ENCODE measurements around the gene RANBP9. TPM values are rescaled to one million over a fixed set of nuclear protein-coding genes. Genes with fewer than 3 reads are reported as not detected.

RANBP9 gene
- total and polyA plus RNA-seq, 2 experiments from 2014 or later = 24.2 to 36.1 TPM

- H3K9me2 ChIP-seq (replicated peaks; ENCODE audit: insufficient read depth) = no peaks in the 10 kb centered on the region
- no peak overlapping the region for H2AFZ ChIP-seq
- no peak for DNase-seq (ENCODE audit: low spot score)
- no peak overlapping the region for H3K4me2 ChIP-seq
- H3K27ac ChIP-seq = no peak overlapping the region
- no peaks in the 10 kb centered on the region for H3K27me3 ChIP-seq
- H3K4me1 ChIP-seq (ENCODE audit: insufficient read depth) = no peaks in the 10 kb centered on the region
- no peaks in the 10 kb centered on the region for H3K9me3 ChIP-seq (ENCODE audit: low read depth)
- no peaks in the 10 kb centered on the region for H3K79me2 ChIP-seq
- TF ChIP-seq EZH2phosphoT487 (IDR thresholded peaks at IDR 0.05; ENCODE audit: low read depth, severe bottlenecking, unreplicated experiment) (no peak), CTCF (IDR thresholded peaks at IDR 0.05; ENCODE audit: poor library complexity) (no peak), EZH2 (IDR thresholded peaks at IDR 0.05; ENCODE audit: borderline replicate concordance) (no peak)
- H3K36me3 ChIP-seq (replicated peaks; ENCODE audit: insufficient read depth, low read depth) = no peaks in the 10 kb centered on the region
- no peaks in the 10 kb centered on the region for H4K20me1 ChIP-seq (ENCODE audit: insufficient read depth, poor library complexity, severe bottlenecking)
- 81% methylated on average over 4 of the region's 4 CpGs for WGBS (ENCODE audit: low lambda C conversion rate, missing lambda C conversion rate)
- no peak overlapping the region for H3K4me3 ChIP-seq
Observed at GRCh38 chr6:13635948-13636658, 75.5 kb downstream of the RANBP9 start.

- Histone ChIP-seq H3K4me3 (no peak overlapping the region), H3K9me3 (ENCODE audit: low read depth) (no peaks in the 10 kb centered on the region), H4K20me1 (ENCODE audit: insufficient read depth, poor library complexity, severe bottlenecking) (no peaks in the 10 kb centered on the region), H2AFZ (no peak overlapping the region), H3K27ac (no peak overlapping the region), H3K79me2 (no peaks in the 10 kb centered on the region), H3K27me3 (no peaks in the 10 kb centered on the region), H3K9me2 (replicated peaks; ENCODE audit: insufficient read depth) (no peaks in the 10 kb centered on the region), H3K4me2 (no peak overlapping the region), H3K36me3 (replicated peaks; ENCODE audit: insufficient read depth, low read depth) (no peaks in the 10 kb centered on the region), H3K4me1 (ENCODE audit: insufficient read depth) (no peaks in the 10 kb centered on the region)
- 100% methylated on average over 2 of the region's 2 CpGs for WGBS (ENCODE audit: low lambda C conversion rate, missing lambda C conversion rate)
- TF ChIP-seq EZH2phosphoT487 (IDR thresholded peaks at IDR 0.05; ENCODE audit: low read depth, severe bottlenecking, unreplicated experiment) (no peak), EZH2 (IDR thresholded peaks at IDR 0.05; ENCODE audit: borderline replicate concordance) (no peak), CTCF (IDR thresholded peaks at IDR 0.05; ENCODE audit: poor library complexity) (no peak)
- DNase-seq (ENCODE audit: low spot score) = no peak
Observed at GRCh38 chr6:13633343-13633742, 78.3 kb downstream of the RANBP9 start.

GRCh38 chr6:13630499-13630898 lies 81.1 kb downstream of the RANBP9 start:
- no peak for DNase-seq (ENCODE audit: low spot score)
- H3K27me3 ChIP-seq = no peaks in the 10 kb centered on the region
- no peaks in the 10 kb centered on the region for H3K4me1 ChIP-seq (ENCODE audit: insufficient read depth)
- H3K9me3 ChIP-seq (ENCODE audit: low read depth) = no peaks in the 10 kb centered on the region
- TF ChIP-seq EZH2 (IDR thresholded peaks at IDR 0.05; ENCODE audit: borderline replicate concordance) = no peak
- no peak for TF ChIP-seq EZH2phosphoT487 (IDR thresholded peaks at IDR 0.05; ENCODE audit: low read depth, severe bottlenecking, unreplicated experiment)
- TF ChIP-seq CTCF (IDR thresholded peaks at IDR 0.05; ENCODE audit: poor library complexity) = no peak
- H3K4me2 ChIP-seq = no peak overlapping the region
- no peak overlapping the region for H2AFZ ChIP-seq
- WGBS (ENCODE audit: low lambda C conversion rate, missing lambda C conversion rate) = 100% methylated on average over 1 of the region's 1 CpG
- H3K9me2 ChIP-seq (replicated peaks; ENCODE audit: insufficient read depth) = no peaks in the 10 kb centered on the region
- no peak overlapping the region for H3K27ac ChIP-seq
- H3K36me3 ChIP-seq (replicated peaks; ENCODE audit: insufficient read depth, low read depth) = no peaks in the 10 kb centered on the region
- H4K20me1 ChIP-seq (ENCODE audit: insufficient read depth, poor library complexity, severe bottlenecking) = no peaks in the 10 kb centered on the region
- H3K79me2 ChIP-seq = no peaks in the 10 kb centered on the region
- H3K4me3 ChIP-seq = no peak overlapping the region

Data from hepatocyte (in vitro differentiated cells).